ENCODE results near the gene PRIMA1. TPM values are rescaled to one million over a fixed set of nuclear protein-coding genes. Genes with fewer than 3 reads are reported as not detected.

PRIMA1 gene
- total RNA-seq, 1 donor from 2014 or later, result 0.08 TPM

GRCh38 chr14:93744876-93745275 is 43.4 kb downstream of the PRIMA1 start:
- H3K4me1 Mint-ChIP-seq (ENCODE audit: unreplicated experiment), result peaks cover 14% of the 10 kb centered on the region
- H3K27ac Mint-ChIP-seq (ENCODE audit: unreplicated experiment), result no peak overlapping the region
- no peak overlapping the region for H3K4me3 Mint-ChIP-seq (ENCODE audit: unreplicated experiment)
- H3K36me3 Mint-ChIP-seq (ENCODE audit: low read depth, unreplicated experiment), result no peaks in the 10 kb centered on the region
- no peak for DNase-seq (ENCODE audit: low spot score)
- no peaks in the 10 kb centered on the region for H3K9me3 Mint-ChIP-seq (ENCODE audit: unreplicated experiment)
- TF ChIP-seq, protein P1, sequence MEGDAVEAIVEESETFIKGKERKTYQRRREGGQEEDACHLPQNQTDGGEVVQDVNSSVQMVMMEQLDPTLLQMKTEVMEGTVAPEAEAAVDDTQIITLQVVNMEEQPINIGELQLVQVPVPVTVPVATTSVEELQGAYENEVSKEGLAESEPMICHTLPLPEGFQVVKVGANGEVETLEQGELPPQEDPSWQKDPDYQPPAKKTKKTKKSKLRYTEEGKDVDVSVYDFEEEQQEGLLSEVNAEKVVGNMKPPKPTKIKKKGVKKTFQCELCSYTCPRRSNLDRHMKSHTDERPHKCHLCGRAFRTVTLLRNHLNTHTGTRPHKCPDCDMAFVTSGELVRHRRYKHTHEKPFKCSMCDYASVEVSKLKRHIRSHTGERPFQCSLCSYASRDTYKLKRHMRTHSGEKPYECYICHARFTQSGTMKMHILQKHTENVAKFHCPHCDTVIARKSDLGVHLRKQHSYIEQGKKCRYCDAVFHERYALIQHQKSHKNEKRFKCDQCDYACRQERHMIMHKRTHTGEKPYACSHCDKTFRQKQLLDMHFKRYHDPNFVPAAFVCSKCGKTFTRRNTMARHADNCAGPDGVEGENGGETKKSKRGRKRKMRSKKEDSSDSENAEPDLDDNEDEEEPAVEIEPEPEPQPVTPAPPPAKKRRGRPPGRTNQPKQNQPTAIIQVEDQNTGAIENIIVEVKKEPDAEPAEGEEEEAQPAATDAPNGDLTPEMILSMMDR (IDR thresholded peaks at IDR 0.05; ENCODE audit: unreplicated experiment), result no peak
- H3K27me3 Mint-ChIP-seq (ENCODE audit: unreplicated experiment), result peaks cover 10% of the 10 kb centered on the region

- no peak overlapping the region for H3K4me3 Mint-ChIP-seq (ENCODE audit: unreplicated experiment)
- no peak for DNase-seq (ENCODE audit: low spot score)
- H3K27ac Mint-ChIP-seq (ENCODE audit: unreplicated experiment), result no peak overlapping the region
- no peaks in the 10 kb centered on the region for H3K9me3 Mint-ChIP-seq (ENCODE audit: unreplicated experiment)
- peaks cover 10% of the 10 kb centered on the region for H3K27me3 Mint-ChIP-seq (ENCODE audit: unreplicated experiment)
- no peaks in the 10 kb centered on the region for H3K36me3 Mint-ChIP-seq (ENCODE audit: low read depth, unreplicated experiment)
- peaks cover 14% of the 10 kb centered on the region for H3K4me1 Mint-ChIP-seq (ENCODE audit: unreplicated experiment)
- TF ChIP-seq, protein P1 (IDR thresholded peaks at IDR 0.05; ENCODE audit: unreplicated experiment), result no peak
Observed at GRCh38 chr14:93744176-93744575, 44.1 kb downstream of the PRIMA1 start.

GRCh38 chr14:93743270-93744060 is 44.8 kb downstream of the PRIMA1 start:
- TF ChIP-seq, protein P1 (IDR thresholded peaks at IDR 0.05; ENCODE audit: unreplicated experiment), result no peak

GRCh38 chr14:93742761-93743160 is 45.5 kb downstream of the PRIMA1 start:
- Mint-ChIP-seq H3K36me3 (ENCODE audit: low read depth, unreplicated experiment) (no peaks in the 10 kb centered on the region), H3K27me3 (ENCODE audit: unreplicated experiment) (peaks cover 8% of the 10 kb centered on the region), H3K27ac (ENCODE audit: unreplicated experiment) (no peak overlapping the region), H3K9me3 (ENCODE audit: unreplicated experiment) (no peaks in the 10 kb centered on the region), H3K4me1 (ENCODE audit: unreplicated experiment) (peaks cover 14% of the 10 kb centered on the region), H3K4me3 (ENCODE audit: unreplicated experiment) (no peak overlapping the region)
- TF ChIP-seq, protein P1 (IDR thresholded peaks at IDR 0.05; ENCODE audit: unreplicated experiment), result no peak
- DNase-seq (ENCODE audit: low spot score), result no peak

More at GRCh38 chr14:93743270-93744060, 44.8 kb downstream of the PRIMA1 start:
- Mint-ChIP-seq H3K9me3 (ENCODE audit: unreplicated experiment) (no peaks in the 10 kb centered on the region), H3K36me3 (ENCODE audit: low read depth, unreplicated experiment) (no peaks in the 10 kb centered on the region), H3K4me3 (ENCODE audit: unreplicated experiment) (no peak overlapping the region), H3K4me1 (ENCODE audit: unreplicated experiment) (peaks cover 14% of the 10 kb centered on the region), H3K27ac (ENCODE audit: unreplicated experiment) (no peak overlapping the region), H3K27me3 (ENCODE audit: unreplicated experiment) (peaks cover 10% of the 10 kb centered on the region)
- no peak for DNase-seq (ENCODE audit: low spot score)

DNA sequence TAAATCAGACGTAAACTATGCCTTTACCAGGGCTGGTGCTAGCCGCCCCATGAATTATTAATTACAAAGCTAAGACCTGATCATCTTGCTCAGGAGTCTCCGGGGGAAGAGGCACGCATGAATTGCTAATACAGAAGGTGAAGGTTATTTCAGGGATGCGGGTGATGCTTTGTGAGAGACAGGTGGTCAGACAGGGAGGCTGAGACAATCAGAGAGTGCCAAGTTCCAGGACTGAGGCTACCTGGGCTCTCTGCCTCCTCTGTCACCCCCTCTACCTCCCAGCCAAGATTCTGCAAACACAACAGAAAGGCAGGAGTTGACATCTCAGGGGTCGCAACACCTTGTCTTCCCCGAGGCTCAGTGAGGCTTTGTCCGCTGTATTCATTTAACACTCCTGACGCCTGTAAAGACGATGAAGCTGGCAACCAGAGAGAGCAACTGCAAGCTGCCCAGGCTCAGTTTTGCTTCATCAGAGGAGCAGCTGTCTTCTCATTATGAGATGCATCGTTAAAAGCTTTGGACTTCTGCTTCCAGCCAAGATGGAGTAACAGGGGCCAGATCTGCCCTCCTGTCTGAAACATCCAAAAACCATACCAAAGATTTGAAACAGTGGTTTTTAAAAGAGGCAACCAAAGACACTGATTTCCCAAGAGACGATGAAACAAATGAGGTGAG is 46.6 kb downstream of the PRIMA1 start:
- no peak overlapping the region for H3K4me3 Mint-ChIP-seq (ENCODE audit: unreplicated experiment)
- DNase-seq (ENCODE audit: low spot score), result no peak
- no peak overlapping the region for H3K27ac Mint-ChIP-seq (ENCODE audit: unreplicated experiment)
- no peaks in the 10 kb centered on the region for H3K36me3 Mint-ChIP-seq (ENCODE audit: low read depth, unreplicated experiment)
- peaks cover 5% of the 10 kb centered on the region for H3K4me1 Mint-ChIP-seq (ENCODE audit: unreplicated experiment)
- peaks cover 2% of the 10 kb centered on the region for H3K27me3 Mint-ChIP-seq (ENCODE audit: unreplicated experiment)
- TF ChIP-seq, protein P1 (IDR thresholded peaks at IDR 0.05; ENCODE audit: unreplicated experiment), result no peak
- H3K9me3 Mint-ChIP-seq (ENCODE audit: unreplicated experiment), result no peaks in the 10 kb centered on the region
